ENCODE data around the gene CMIP.

DNA sequence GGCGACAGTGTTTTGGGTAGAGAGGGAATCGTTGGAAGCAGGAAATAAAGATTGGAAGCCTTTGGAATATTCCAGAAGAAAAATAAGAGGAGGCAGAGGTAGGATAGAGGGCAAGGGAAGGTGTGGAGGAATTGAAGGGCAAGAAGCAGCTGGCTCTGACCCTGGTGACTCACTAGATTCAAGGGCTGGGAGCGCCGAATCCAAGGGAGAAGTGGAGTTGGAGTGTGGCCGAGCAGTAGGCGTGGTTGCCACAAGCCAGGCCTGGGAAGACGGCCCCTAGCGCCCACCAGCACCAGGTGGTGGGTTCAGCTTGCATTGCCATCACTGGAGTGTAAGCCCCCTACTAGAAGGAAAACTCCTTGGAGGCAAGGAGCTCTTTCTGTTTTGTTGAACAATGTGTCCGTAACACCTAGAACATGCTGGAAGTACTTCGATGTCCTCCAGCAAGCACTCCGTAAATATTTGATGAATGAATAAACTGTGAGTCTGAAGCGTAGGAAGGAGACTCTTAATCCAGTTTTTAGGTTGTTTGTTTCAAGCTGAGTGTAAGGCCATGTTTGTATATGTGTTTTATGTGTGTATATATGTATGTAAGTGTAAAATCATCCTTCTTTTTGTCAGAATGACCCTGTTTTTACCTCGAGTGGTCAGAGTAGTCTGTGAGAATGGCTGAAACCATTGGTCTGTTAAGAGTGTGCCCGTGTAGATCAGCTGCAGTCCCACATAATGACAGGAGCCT is 139.5 kb downstream of the CMIP start:
- TF ChIP-seq CTCF (IDR thresholded peaks at IDR 0.05): no peak
- no peak for TF ChIP-seq POLR2A (IDR thresholded peaks at IDR 0.05)

Measured in right lobe of liver (tissue), 4 donors.